HG03378 (cell line): ENCODE data around the gene COL9A3.

Experiments
- ATAC-seq: cut with Tn5 transposase; IDR thresholded peaks from one replicate; pipeline ENCODE4 v1.9.1; 2021; ENCODE audit warnings: mild to moderate bottlenecking, moderate library complexity; ENCODE audit not compliant: unreplicated experiment

The COL9A3 gene

GRCh38 chr20:62876902-62877816 is 60.3 kb downstream of the COL9A3 start:
- ATAC-seq = no peak

- ATAC-seq = no peak
These were observed 61.6 kb downstream of the COL9A3 start for GRCh38 chr20:62878244-62879038.

GRCh38 chr20:62879275-62880146 is 62.7 kb downstream of the COL9A3 start:
- no peak for ATAC-seq

- ATAC-seq = no peak
These were observed 63.5 kb downstream of the COL9A3 start for GRCh38 chr20:62880147-62880934.

- no peak for ATAC-seq
These were observed 64.2 kb downstream of the COL9A3 start for GRCh38 chr20:62880935-62881661.

GRCh38 chr20:62881662-62882395 is 65.0 kb downstream of the COL9A3 start:
- ATAC-seq = no peak

GRCh38 chr20:62882426-62882825 is 65.6 kb downstream of the COL9A3 start:
- no peak for ATAC-seq

- no peak for ATAC-seq
These were observed 67.7 kb downstream of the COL9A3 start for GRCh38 chr20:62884556-62884955.

- no peak for ATAC-seq
These were observed 68.4 kb downstream of the COL9A3 start for GRCh38 chr20:62885046-62885895.

- no peak for ATAC-seq
These were observed 69.3 kb downstream of the COL9A3 start for GRCh38 chr20:62885896-62886708.

GRCh38 chr20:62886709-62887058 is 69.8 kb downstream of the COL9A3 start:
- ATAC-seq = no peak

GRCh38 chr20:62887152-62887859 is 70.5 kb downstream of the COL9A3 start:
- no peak for ATAC-seq

- no peak for ATAC-seq
These were observed 71.0 kb downstream of the COL9A3 start for GRCh38 chr20:62887860-62888239.

GRCh38 chr20:62888406-62888805 is 71.6 kb downstream of the COL9A3 start:
- no peak for ATAC-seq

- ATAC-seq = no peak
These were observed 72.1 kb downstream of the COL9A3 start for GRCh38 chr20:62888910-62889309.

- no peak for ATAC-seq
These were observed 72.6 kb downstream of the COL9A3 start for GRCh38 chr20:62889411-62889810.

GRCh38 chr20:62889871-62890270 is 73.0 kb downstream of the COL9A3 start:
- ATAC-seq = no peak
